Keratinocyte (primary cell): ENCODE measurements around the gene HSF4. TPM values are rescaled to one million over a fixed set of nuclear protein-coding genes. Genes with fewer than 3 reads are reported as not detected.
A peak's percentile ranks its signal among the peaks of the same experiment; 100 is the strongest.

ENCODE experiments used
- DNase-seq: peaks from one replicate; pipeline ENCODE4 v3.0.0-alpha.2; 2011; ENCODE audit warnings: low read depth, missing footprints, low spot score
- FAIRE-seq: peaks from 2 replicates; lab custom pipeline; 2011; peaks lifted over from hg19 to GRCh38; lab: Jason Lieb, UNC
- H2AFZ ChIP-seq: 2 replicates; pipeline ENCODE4 v1.6.0; 2012; ENCODE audit warnings: low read length, control low read depth, inconsistent platforms; ENCODE audit not compliant: control insufficient read depth
- H3K27ac ChIP-seq: 2 replicates; pipeline ENCODE4 v1.5.1; 2011; ENCODE audit warnings: low read length; ENCODE audit not compliant: control insufficient read depth, insufficient read depth
- H3K27me3 ChIP-seq: 3 replicates; pipeline ENCODE4 v1.6.0; 2011; ENCODE audit warnings: low read length; ENCODE audit not compliant: control insufficient read depth, insufficient read depth; ENCODE audit errors: extremely low read depth
- H3K36me3 ChIP-seq, 2 experiments: 2 replicates in 1 of 2; 3 replicates in 1 of 2; pipeline ENCODE4 v1.5.1; 2011; ENCODE audit warnings: low read length in 2 of 2, mild to moderate bottlenecking in 1 of 2; ENCODE audit not compliant: control insufficient read depth in 2 of 2, insufficient read depth in 2 of 2; ENCODE audit errors: extremely low read depth in 1 of 2
- H3K4me1 ChIP-seq: 3 replicates; pipeline ENCODE4 v1.5.1; 2011; ENCODE audit warnings: low read length; ENCODE audit not compliant: control insufficient read depth, insufficient read depth; ENCODE audit errors: extremely low read depth
- H3K4me2 ChIP-seq: 3 replicates; pipeline ENCODE4 v1.6.0; 2011; ENCODE audit warnings: low read depth, low read length; ENCODE audit not compliant: control insufficient read depth, insufficient read depth; ENCODE audit errors: extremely low read depth
- H3K4me3 ChIP-seq, 3 experiments: fragments of 200-600 bp in 1 of 3; sonication (generic) in 1 of 3; 2 replicates in 2 of 3; 3 replicates in 1 of 3; pipeline ENCODE4 v1.5.1; 2011 to 2016; ENCODE audit warnings: low read length in 3 of 3, mild to moderate bottlenecking in 3 of 3, control low read depth in 2 of 3, inconsistent platforms in 1 of 3, low read depth in 1 of 3, mixed read lengths in 1 of 3, mixed run types in 1 of 3, moderate library complexity in 1 of 3; ENCODE audit not compliant: control insufficient read depth in 2 of 3, insufficient read depth in 2 of 3; ENCODE audit errors: extremely low read depth in 1 of 3
- H3K79me2 ChIP-seq: 2 replicates; pipeline ENCODE4 v1.6.0; 2012; ENCODE audit warnings: low read length; ENCODE audit not compliant: control insufficient read depth, insufficient read depth
- H3K9ac ChIP-seq: 3 replicates; pipeline ENCODE4 v1.6.0; 2011; ENCODE audit warnings: low read length; ENCODE audit not compliant: control insufficient read depth, insufficient read depth; ENCODE audit errors: extremely low read depth
- H3K9me1 ChIP-seq: 3 replicates; pipeline ENCODE4 v1.6.0; 2011; ENCODE audit warnings: low read length; ENCODE audit not compliant: control insufficient read depth, insufficient read depth; ENCODE audit errors: extremely low read depth
- H3K9me3 ChIP-seq: 2 replicates; pipeline ENCODE4 v1.5.1; 2012; ENCODE audit warnings: low read depth, low read length; ENCODE audit not compliant: control insufficient read depth
- H4K20me1 ChIP-seq: 3 replicates; pipeline ENCODE4 v1.6.0; 2011; ENCODE audit warnings: low read length; ENCODE audit not compliant: control insufficient read depth, insufficient read depth; ENCODE audit errors: extremely low read depth
- CTCF ChIP-seq, 3 experiments: IDR thresholded peaks in 1 of 3; conservative IDR thresholded peaks in 1 of 3; optimal IDR thresholded peaks in 1 of 3; 2 replicates in 2 of 3; 3 replicates in 1 of 3; pipeline versions ENCODE3 to v1.5.1; 2011; ENCODE audit warnings: low read length in 3 of 3, mild to moderate bottlenecking in 3 of 3, moderate library complexity in 2 of 3, control low read depth in 1 of 3, inconsistent platforms in 1 of 3; ENCODE audit not compliant: insufficient read depth in 2 of 3; ENCODE audit errors: extremely low read depth in 1 of 3
- EZH2 ChIP-seq: IDR thresholded peaks from one replicate; pipeline ENCODE4 v1.6.1; 2012; ENCODE audit warnings: inconsistent platforms, mild to moderate bottlenecking, low read length, moderate library complexity
- dilution Hi-C: fragments of 300-500 bp; cut with MboI; formaldehyde crosslinking; loops from one replicate; pipeline ENCODE4 v1.7.0; 2020; ENCODE audit warnings: low sequenced_read_pairs; ENCODE audit not compliant: extremely low pct_ligation_motif_present
- polyA plus RNA-seq, 5 experiments: library from polyadenylated mRNA; depleted of rRNA in 3 of 5; stranded (reverse) in 3 of 5; stranded (forward) in 1 of 5; unstranded in 1 of 5; fragments of >200 nt; gene quantifications; 1 replicate in 1 of 5; 2 replicates in 3 of 5; 3 replicates in 1 of 5; pipeline versions ENCODE4 v1.2.1 to v1.2.3, GENCODE V29; 2011 to 2012; ENCODE audit warnings: missing spikeins in 2 of 5, low read depth in 1 of 5, low replicate concordance in 1 of 5

The HSF4 gene
- polyA plus RNA-seq, 1 donor (not counting 4 experiments of a cell fraction or from before 2014, with no cell fraction given) = 4.3 TPM

- Histone ChIP-seq H4K20me1 (no peaks in the 10 kb centered on the region), H3K27ac (peak within 1 kb of the TSS; percentile 76), H3K36me3 (no peaks in the 10 kb centered on the region), H3K9me1 (no peaks in the 10 kb centered on the region), H3K4me3 (peak within 1 kb of the TSS; percentile 40 to 74 (median 62)), H3K4me2 (peak within 1 kb of the TSS; percentile 77), H3K79me2 (no peaks in the 10 kb centered on the region), H3K27me3 (no peaks in the 10 kb centered on the region), H3K4me1 (peaks cover 36% of the 10 kb centered on the region), H2AFZ (peak within 1 kb of the TSS; percentile 32), H3K9me3 (no peaks in the 10 kb centered on the region), H3K9ac (peak within 1 kb of the TSS; percentile 77)
- dilution Hi-C loops = no loop called here
- FAIRE-seq (no peak), DNase-seq (no peak)
- TF ChIP-seq CTCF (optimal IDR thresholded peaks at IDR 0.05 in 1 of 3, IDR thresholded peaks at IDR 0.05 in 1 of 3, conservative IDR thresholded peaks at IDR 0.05 in 1 of 3; ENCODE audit: extremely low read depth in 1 of 3, insufficient read depth in 2 of 3, low read length in 3 of 3) = no peak
- no peak for TF ChIP-seq EZH2
These were observed 5.8 kb downstream of the HSF4 start, which contains the start of gene NOL3 for GRCh38 chr16:67170168-67170948. Gene NOL3 (plus strand): TSS chr16:67170538.

GRCh38 chr16:67170949-67171649 lies 6.6 kb downstream of the HSF4 start:
- FAIRE-seq (peak; percentile 74), DNase-seq (no peak)
- Histone ChIP-seq H3K4me3 (peak overlapping the region; percentile 40 to 69 (median 61)), H2AFZ (peak overlapping the region; percentile 12), H3K9me3 (no peaks in the 10 kb centered on the region), H3K4me1 (peaks cover 36% of the 10 kb centered on the region), H4K20me1 (no peaks in the 10 kb centered on the region), H3K27me3 (no peaks in the 10 kb centered on the region), H3K36me3 (no peaks in the 10 kb centered on the region), H3K9me1 (no peaks in the 10 kb centered on the region), H3K27ac (peak overlapping the region; percentile 76), H3K79me2 (no peaks in the 10 kb centered on the region), H3K9ac (peak overlapping the region; percentile 77), H3K4me2 (peak overlapping the region; percentile 77)
- TF ChIP-seq CTCF (optimal IDR thresholded peaks at IDR 0.05 in 1 of 3, IDR thresholded peaks at IDR 0.05 in 1 of 3, conservative IDR thresholded peaks at IDR 0.05 in 1 of 3; ENCODE audit: extremely low read depth in 1 of 3, insufficient read depth in 2 of 3, low read length in 3 of 3) (no peak), EZH2 (no peak)
- dilution Hi-C loops = no loop called here
